GM12873 (cell line): Measurements from ENCODE around the gene TSPO2.

Source experiments
- CTCF ChIP-seq: IDR thresholded peaks from 2 replicates; pipeline ENCODE4 v1.5.1; 2012; ENCODE audit warnings: low read depth, mild to moderate bottlenecking, moderate library complexity, low read length, control low read depth; ENCODE audit not compliant: insufficient read depth; ENCODE audit errors: missing control alignments

Gene TSPO2

GRCh38 chr6:41047745-41048732 lies 5.8 kb downstream of the TSPO2 start:
- TF ChIP-seq CTCF = no peak

GRCh38 chr6:41049521-41049920 lies 7.3 kb downstream of the TSPO2 start:
- no peak for TF ChIP-seq CTCF

GRCh38 chr6:41049955-41050354 lies 7.7 kb downstream of the TSPO2 start:
- TF ChIP-seq CTCF = no peak

- no peak for TF ChIP-seq CTCF
Observed at GRCh38 chr6:41050536-41050935, 8.3 kb downstream of the TSPO2 start.

- TF ChIP-seq CTCF = no peak
Observed at GRCh38 chr6:41051873-41052272, 9.6 kb downstream of the TSPO2 start.

- no peak for TF ChIP-seq CTCF
Observed at GRCh38 chr6:41053041-41053440, 10.8 kb downstream of the TSPO2 start, which contains the start of gene APOBEC2. Gene APOBEC2 (plus strand): TSS chr6:41053202. CDS start chr6:41053348, 146 bp downstream.

- TF ChIP-seq CTCF = no peak
Observed at GRCh38 chr6:41054511-41054910, 12.2 kb downstream of the TSPO2 start.
